ENCODE data around the gene C22orf23. TPM values are rescaled to one million over a fixed set of nuclear protein-coding genes. Genes with fewer than 3 reads are reported as not detected.

Gene C22orf23
- total RNA-seq, 2 experiments from 2014 or later = not detected

GRCh38 chr22:37943825-37944198, 9.6 kb downstream of the C22orf23 start:
- ChIA-PET POLR2A (no interaction called here), CTCF (interaction anchor here (1.1 to 2.3 kb wide), 3 partner anchors 10 to 125 kb away, joined by 3 to 9 read pairs (median 4); no protein-coding TSS in a partner anchor)
- Mint-ChIP-seq H3K4me1 (ENCODE audit: low read depth) (peaks cover 4% of the 10 kb centered on the region), H3K4me3 (no peak overlapping the region), H3K9me3 (ENCODE audit: insufficient read depth) (no peaks in the 10 kb centered on the region), H3K27me3 (ENCODE audit: low read depth) (peaks cover 3% of the 10 kb centered on the region), H3K27ac (no peak overlapping the region), H3K36me3 (ENCODE audit: low read depth) (no peaks in the 10 kb centered on the region)
- DNase-seq (no peak), ATAC-seq (no peak)

GRCh38 chr22:37943136-37943824, 10.1 kb downstream of the C22orf23 start:
- no peak overlapping the region for H3K27ac Mint-ChIP-seq
- H3K36me3 Mint-ChIP-seq (ENCODE audit: low read depth) = no peaks in the 10 kb centered on the region
- no peaks in the 10 kb centered on the region for H3K27me3 Mint-ChIP-seq (ENCODE audit: low read depth)
- ATAC-seq = no peak
- H3K4me1 Mint-ChIP-seq (ENCODE audit: low read depth) = peaks cover 4% of the 10 kb centered on the region
- no peak overlapping the region for H3K4me3 Mint-ChIP-seq
- POLR2A ChIA-PET = no interaction called here
- no peak for DNase-seq
- CTCF ChIA-PET = interaction anchor here (1.1 to 2.3 kb wide), 3 partner anchors 9 to 125 kb away, joined by 3 to 9 read pairs (median 4); no protein-coding TSS in a partner anchor
- H3K9me3 Mint-ChIP-seq (ENCODE audit: insufficient read depth) = no peaks in the 10 kb centered on the region

- ATAC-seq = no peak
- H3K27me3 Mint-ChIP-seq (ENCODE audit: low read depth) = no peaks in the 10 kb centered on the region
- H3K4me1 Mint-ChIP-seq (ENCODE audit: low read depth) = peaks cover 4% of the 10 kb centered on the region
- no peak overlapping the region for H3K4me3 Mint-ChIP-seq
- no peak for DNase-seq
- ChIA-PET CTCF (interaction anchor here (1.9 kb wide), 1 partner anchor 79 kb away, joined by 4 read pairs; no protein-coding TSS in a partner anchor), POLR2A (no interaction called here)
- peaks cover 3% of the 10 kb centered on the region for H3K36me3 Mint-ChIP-seq (ENCODE audit: low read depth)
- H3K27ac Mint-ChIP-seq = no peak overlapping the region
- H3K9me3 Mint-ChIP-seq (ENCODE audit: insufficient read depth) = no peaks in the 10 kb centered on the region
Measured at GRCh38 chr22:37942133-37942532, 11.3 kb downstream of the C22orf23 start.

GRCh38 chr22:37940698-37941376, 12.6 kb downstream of the C22orf23 start:
- Mint-ChIP-seq H3K4me1 (ENCODE audit: low read depth) (peaks cover 4% of the 10 kb centered on the region), H3K27ac (peak overlapping the region; percentile 28), H3K36me3 (ENCODE audit: low read depth) (peaks cover 3% of the 10 kb centered on the region), H3K4me3 (no peak overlapping the region), H3K27me3 (ENCODE audit: low read depth) (no peaks in the 10 kb centered on the region), H3K9me3 (ENCODE audit: insufficient read depth) (no peaks in the 10 kb centered on the region)
- CTCF ChIA-PET = no interaction called here
- no peak for DNase-seq
- ATAC-seq = no peak
- POLR2A ChIA-PET = no interaction called here

- Mint-ChIP-seq H3K27ac (no peak overlapping the region), H3K36me3 (ENCODE audit: low read depth) (peaks cover 6% of the 10 kb centered on the region), H3K9me3 (ENCODE audit: insufficient read depth) (no peaks in the 10 kb centered on the region), H3K27me3 (ENCODE audit: low read depth) (no peaks in the 10 kb centered on the region), H3K4me3 (no peak overlapping the region), H3K4me1 (ENCODE audit: low read depth) (peaks cover 15% of the 10 kb centered on the region)
- POLR2A ChIA-PET = interaction anchor here (0.6 kb wide), 1 partner anchor 82 kb away, joined by 3 read pairs; no protein-coding TSS in a partner anchor
- CTCF ChIA-PET = interaction anchor here (0.6 to 3.0 kb wide), 21 partner anchors 10 to 372 kb away, joined by 3 to 18 read pairs (median 5); partner anchors contain the start of genes C22orf23, MICALL1 and POLR2F
- DNase-seq = peak; percentile 90
- peak; percentile 99 for ATAC-seq
Measured at GRCh38 chr22:37933711-37934376, 19.6 kb downstream of the C22orf23 start.

- H3K27me3 Mint-ChIP-seq (ENCODE audit: low read depth) = no peaks in the 10 kb centered on the region
- ChIA-PET CTCF (interaction anchor here (0.7 to 3.0 kb wide), 9 partner anchors 11 to 46 kb away, joined by 3 to 18 read pairs (median 4); partner anchors contain the start of gene MICALL1), POLR2A (no interaction called here)
- peaks cover 15% of the 10 kb centered on the region for H3K4me1 Mint-ChIP-seq (ENCODE audit: low read depth)
- peak overlapping the region; percentile 39 for H3K27ac Mint-ChIP-seq
- H3K9me3 Mint-ChIP-seq (ENCODE audit: insufficient read depth) = no peaks in the 10 kb centered on the region
- peaks cover 10% of the 10 kb centered on the region for H3K36me3 Mint-ChIP-seq (ENCODE audit: low read depth)
- DNase-seq = no peak
- no peak for ATAC-seq
- H3K4me3 Mint-ChIP-seq = no peak overlapping the region
Measured at GRCh38 chr22:37932821-37933578, 20.4 kb downstream of the C22orf23 start.

- CTCF ChIA-PET = interaction anchor here (0.7 to 3.0 kb wide), 7 partner anchors 11 to 45 kb away, joined by 3 to 18 read pairs (median 4); no protein-coding TSS in a partner anchor
- no peaks in the 10 kb centered on the region for H3K9me3 Mint-ChIP-seq (ENCODE audit: insufficient read depth)
- H3K36me3 Mint-ChIP-seq (ENCODE audit: low read depth) = peaks cover 7% of the 10 kb centered on the region
- H3K27me3 Mint-ChIP-seq (ENCODE audit: low read depth) = no peaks in the 10 kb centered on the region
- no peak for ATAC-seq
- H3K4me3 Mint-ChIP-seq = no peak overlapping the region
- no peak overlapping the region for H3K27ac Mint-ChIP-seq
- H3K4me1 Mint-ChIP-seq (ENCODE audit: low read depth) = peaks cover 15% of the 10 kb centered on the region
- POLR2A ChIA-PET = no interaction called here
- no peak for DNase-seq
Measured at GRCh38 chr22:37932401-37932800, 21.0 kb downstream of the C22orf23 start.

- DNase-seq (no peak), ATAC-seq (no peak)
- no peak overlapping the region for H3K4me3 Mint-ChIP-seq
- H3K27ac Mint-ChIP-seq = no peak overlapping the region
- H3K4me1 Mint-ChIP-seq (ENCODE audit: low read depth) = peaks cover 15% of the 10 kb centered on the region
- no peaks in the 10 kb centered on the region for H3K27me3 Mint-ChIP-seq (ENCODE audit: low read depth)
- ChIA-PET POLR2A (no interaction called here), CTCF (interaction anchor here (0.7 to 2.5 kb wide), 8 partner anchors 11 to 68 kb away, joined by 3 to 18 read pairs (median 4); no protein-coding TSS in a partner anchor)
- H3K9me3 Mint-ChIP-seq (ENCODE audit: insufficient read depth) = no peaks in the 10 kb centered on the region
- peaks cover 7% of the 10 kb centered on the region for H3K36me3 Mint-ChIP-seq (ENCODE audit: low read depth)
Measured at GRCh38 chr22:37931893-37932389, 21.5 kb downstream of the C22orf23 start.

- CTCF ChIA-PET = interaction anchor here (1.2 to 1.7 kb wide), 4 partner anchors 21 to 324 kb away, joined by 3 to 7 read pairs (median 4); partner anchors contain the start of genes C22orf23 and POLR2F
- ATAC-seq = no peak
- Mint-ChIP-seq H3K4me1 (ENCODE audit: low read depth) (peaks cover 15% of the 10 kb centered on the region), H3K27ac (no peak overlapping the region), H3K4me3 (no peak overlapping the region), H3K36me3 (ENCODE audit: low read depth) (peaks cover 7% of the 10 kb centered on the region), H3K9me3 (ENCODE audit: insufficient read depth) (no peaks in the 10 kb centered on the region), H3K27me3 (ENCODE audit: low read depth) (no peaks in the 10 kb centered on the region)
- POLR2A ChIA-PET = no interaction called here
- no peak for DNase-seq
Measured at GRCh38 chr22:37930952-37931440, 22.4 kb downstream of the C22orf23 start.

GRCh38 chr22:37930270-37930951, 23.0 kb downstream of the C22orf23 start:
- Mint-ChIP-seq H3K36me3 (ENCODE audit: low read depth) (peaks cover 7% of the 10 kb centered on the region), H3K27ac (no peak overlapping the region), H3K27me3 (ENCODE audit: low read depth) (no peaks in the 10 kb centered on the region), H3K9me3 (ENCODE audit: insufficient read depth) (no peaks in the 10 kb centered on the region), H3K4me1 (ENCODE audit: low read depth) (peaks cover 15% of the 10 kb centered on the region), H3K4me3 (no peak overlapping the region)
- ChIA-PET CTCF (interaction anchor here (1.2 to 1.7 kb wide), 4 partner anchors 20 to 324 kb away, joined by 3 to 7 read pairs (median 4); partner anchors contain the start of genes C22orf23 and POLR2F), POLR2A (no interaction called here)
- ATAC-seq (no peak), DNase-seq (peak; percentile 52)
